NCI-H2196 (cell line): ENCODE data around the gene ROBO1.
"Not testable (repeated sequence)": the region's sequence is repeated elsewhere in the genome, so short reads cannot be mapped to it uniquely, and the experiment has no call there.

Experiments
- DNase-seq: peaks from one replicate; lab custom pipeline; 2025; ENCODE audit not compliant: unreplicated experiment; lab: John Stamatoyannopoulos, UW

The ROBO1 gene

DNA sequence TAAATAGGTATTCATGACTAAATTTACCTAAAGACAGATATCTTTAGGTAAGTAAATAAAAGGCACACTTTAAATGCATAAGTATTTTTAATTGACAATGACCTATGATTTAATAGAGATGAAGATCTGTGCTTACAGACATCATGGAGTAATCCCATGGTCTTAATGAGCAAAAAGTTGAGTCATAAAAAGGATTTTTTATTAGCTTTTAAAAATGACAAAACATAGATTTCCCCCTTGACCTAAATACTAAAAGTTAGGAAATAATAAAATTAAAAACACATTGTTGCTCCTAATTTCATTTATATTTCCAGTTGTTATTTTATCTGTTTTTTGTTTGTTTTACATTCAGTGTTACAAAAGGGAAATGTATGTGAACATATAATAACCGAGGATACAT is 1005.7 kb downstream of the ROBO1 start:
- no peak for DNase-seq

DNA sequence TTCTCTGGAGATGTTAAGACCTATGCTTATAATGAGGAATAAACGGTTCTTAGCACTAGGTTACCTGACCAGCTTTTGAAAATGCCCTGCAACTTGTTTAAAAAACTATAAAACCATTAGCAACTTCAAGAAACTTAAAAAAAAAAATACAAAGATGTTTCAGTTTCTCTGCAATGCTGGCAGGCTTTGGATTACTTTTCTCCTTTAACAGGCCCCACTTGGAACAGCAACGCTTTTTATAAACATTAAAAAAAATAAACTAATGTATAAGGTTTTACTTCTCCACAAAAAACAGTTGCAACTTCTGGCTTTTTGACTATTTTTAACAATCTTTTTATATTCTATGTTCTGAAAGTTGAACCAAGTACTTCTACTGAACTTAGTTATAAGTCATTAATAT is 1006.7 kb downstream of the ROBO1 start:
- no peak for DNase-seq

DNA sequence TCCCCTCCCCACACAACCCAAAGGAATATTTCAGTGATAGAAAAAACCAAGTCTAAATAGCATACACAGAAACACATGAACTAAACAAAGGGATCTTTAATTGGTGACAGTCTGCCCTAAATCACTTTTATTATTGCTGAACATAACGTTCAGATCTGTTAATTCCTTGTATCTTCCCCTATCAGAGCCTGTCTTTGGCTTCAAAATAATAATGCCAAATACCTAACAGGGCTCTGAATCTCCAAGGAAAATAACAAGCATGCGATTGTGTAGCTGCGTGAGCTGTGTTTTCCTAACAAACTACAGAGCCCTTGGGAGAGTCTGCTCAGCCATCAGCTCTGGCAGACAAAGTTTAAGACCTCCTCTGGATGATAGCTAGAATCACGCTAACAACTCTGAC is 1010.1 kb downstream of the ROBO1 start:
- no peak for DNase-seq

DNA sequence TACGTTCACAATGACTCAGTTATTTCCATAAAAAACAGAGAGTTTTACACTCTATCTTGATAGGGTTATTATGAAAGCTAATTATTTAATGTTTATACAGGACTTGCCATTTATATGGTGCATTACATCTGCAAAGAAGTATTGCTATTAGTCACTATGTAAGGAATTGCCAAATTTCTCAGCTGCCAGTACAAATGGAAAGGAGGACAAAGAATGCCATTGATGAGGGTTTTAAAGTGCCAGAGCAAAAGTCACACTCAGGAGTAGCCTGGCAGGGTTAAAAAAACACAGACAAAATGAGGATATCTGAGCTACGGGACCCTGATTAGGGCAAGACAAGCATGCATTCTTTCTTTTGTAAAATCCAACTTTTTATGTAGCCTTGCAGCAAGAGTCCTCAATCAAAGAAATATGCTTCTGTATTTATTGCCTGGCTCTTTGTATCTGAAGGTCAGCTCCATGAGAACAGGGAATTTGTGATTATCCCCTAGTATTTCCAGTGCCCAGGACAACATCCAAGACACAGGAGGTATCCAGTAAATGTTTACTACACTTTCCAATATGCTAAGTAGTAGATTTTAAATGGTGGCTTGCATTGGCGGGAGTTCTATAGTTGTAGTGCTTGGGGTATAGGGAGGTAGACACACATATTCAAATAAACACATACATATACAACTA is 1013.6 kb downstream of the ROBO1 start:
- no peak for DNase-seq

DNA sequence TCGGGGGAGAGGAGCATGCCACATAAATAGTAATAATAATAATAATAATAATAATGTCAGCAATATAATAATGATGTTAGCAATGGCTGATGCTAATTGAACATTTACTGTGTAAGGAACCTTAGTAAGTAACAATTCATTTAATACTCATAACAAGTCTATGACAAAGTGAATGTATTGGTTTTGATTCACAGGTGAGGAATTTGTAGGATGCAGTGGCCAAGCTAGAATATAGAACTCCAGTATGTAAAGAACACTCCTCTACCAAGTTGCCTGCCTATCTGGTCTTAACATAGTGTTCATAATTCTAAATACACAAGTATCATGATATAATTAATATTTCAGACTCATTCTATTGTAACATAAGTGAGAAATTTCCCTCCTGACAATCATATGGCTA is 1016.5 kb downstream of the ROBO1 start:
- no peak for DNase-seq

DNA sequence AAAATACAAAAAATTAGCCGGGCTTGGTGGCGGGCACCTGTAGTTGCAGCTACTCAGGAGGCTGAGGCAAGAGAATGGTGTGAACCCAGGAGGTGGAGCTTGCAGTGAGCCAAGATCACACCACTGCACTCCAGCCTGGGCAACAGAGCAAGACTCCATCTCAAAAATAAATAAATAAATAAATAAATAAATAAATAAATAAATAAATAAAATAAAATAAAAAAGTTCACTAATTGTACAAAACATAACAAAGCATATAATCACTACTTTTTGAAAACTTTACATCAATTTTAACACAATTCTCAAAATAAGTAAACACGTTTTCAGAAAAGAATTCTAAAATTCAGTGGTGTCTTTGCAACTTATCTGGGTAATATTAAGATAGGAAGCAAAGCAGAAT is 1017.5 kb downstream of the ROBO1 start:
- DNase-seq: not testable (repeated sequence)

DNA sequence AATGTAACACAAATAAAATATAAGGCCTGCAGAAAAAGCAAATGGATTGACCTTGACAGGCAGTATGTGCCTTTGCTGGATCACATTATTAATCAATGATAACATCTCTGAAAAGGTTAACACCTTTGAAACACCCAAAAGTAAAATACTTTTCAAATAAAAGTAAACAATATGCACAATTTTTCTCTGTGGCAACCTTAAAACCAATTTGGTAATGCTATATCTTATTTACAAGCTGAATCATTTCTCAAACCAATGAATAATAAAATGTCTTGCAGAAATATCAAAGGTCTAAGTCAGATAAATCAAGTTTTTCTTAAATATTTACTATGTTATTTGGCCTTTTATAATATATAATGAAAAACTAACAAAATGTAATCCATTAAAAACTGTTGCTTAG is 1018.7 kb downstream of the ROBO1 start:
- no peak for DNase-seq

DNA sequence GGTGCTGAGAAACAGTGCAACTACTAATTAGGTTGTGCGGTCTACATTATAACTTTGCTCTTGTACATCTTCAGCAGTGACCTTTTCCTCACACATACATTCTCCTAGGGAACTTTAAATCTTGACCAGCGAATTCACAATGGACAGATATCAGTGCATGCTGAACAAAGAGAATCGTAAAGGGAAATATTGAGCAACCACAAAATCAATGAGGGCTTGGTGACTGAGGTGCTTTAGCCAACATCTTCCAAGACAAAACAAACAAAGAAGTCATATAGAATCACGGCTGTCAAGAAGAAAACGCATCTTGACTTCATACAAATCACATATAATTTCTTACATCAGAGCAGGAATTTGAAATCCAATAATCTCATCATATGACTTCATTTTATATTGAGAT is 1022.0 kb downstream of the ROBO1 start:
- no peak for DNase-seq

DNA sequence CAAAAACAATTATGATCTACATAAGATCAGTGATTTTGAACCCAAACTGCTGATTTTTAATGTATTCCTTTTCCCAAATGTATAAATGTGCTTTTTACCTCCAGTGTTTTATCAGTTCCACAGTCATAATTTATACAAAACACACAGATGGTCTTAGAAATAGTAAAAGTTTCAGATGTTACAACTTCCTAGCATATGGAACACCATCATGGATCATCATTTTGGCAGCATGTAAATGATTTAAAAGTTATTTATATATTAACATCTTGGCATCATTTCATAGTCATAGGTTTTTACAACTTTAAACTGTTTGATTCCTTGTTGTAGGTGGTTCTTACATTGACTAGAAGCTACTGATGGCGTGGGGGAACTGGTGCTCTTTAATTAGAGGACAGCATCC is 1025.3 kb downstream of the ROBO1 start:
- DNase-seq: no peak

DNA sequence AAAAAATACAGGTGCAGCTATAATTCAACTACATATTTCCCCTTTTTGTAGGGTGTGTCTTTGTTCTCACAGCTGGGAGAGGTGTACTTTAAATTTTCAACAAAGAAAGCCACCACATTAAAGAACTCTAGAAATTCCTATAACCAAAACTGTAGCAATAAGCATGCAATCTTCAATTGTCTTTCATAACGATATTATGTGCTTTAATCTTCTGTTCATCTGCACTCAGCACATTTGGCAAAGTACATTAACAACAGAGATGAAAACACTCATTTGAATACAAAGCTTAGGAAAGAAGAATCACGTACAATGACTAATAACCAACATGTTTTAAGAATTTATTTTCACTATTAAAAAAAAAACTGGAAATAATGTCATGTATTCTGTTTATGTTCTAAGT is 1025.8 kb downstream of the ROBO1 start:
- DNase-seq: no peak

DNA sequence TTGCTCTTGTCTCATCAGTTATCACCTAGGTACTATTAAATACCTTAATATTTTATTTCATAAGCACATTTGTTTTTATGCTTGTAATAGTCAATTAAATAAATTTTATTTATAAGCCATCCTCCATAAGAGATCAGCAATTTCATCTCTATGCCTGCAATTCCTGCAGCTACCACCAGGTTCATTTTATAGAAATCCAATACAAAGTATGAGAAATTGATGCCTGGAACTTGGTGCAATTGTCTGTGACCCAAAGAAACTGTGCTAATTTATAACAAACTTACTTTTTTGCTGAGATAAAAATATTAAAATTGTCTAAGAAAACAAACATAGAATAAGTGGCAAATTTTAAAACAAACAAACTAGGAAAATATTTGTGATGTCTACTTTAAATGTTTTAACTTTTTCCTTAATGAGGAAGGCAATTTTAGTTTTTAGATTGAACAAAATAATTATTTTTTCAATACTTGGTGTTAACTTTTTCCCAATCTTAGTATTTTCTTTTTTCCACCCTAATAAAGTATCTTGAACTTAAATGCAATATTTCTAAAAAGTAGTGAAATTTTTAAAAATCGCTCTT is 1026.6 kb downstream of the ROBO1 start:
- DNase-seq: no peak

DNA sequence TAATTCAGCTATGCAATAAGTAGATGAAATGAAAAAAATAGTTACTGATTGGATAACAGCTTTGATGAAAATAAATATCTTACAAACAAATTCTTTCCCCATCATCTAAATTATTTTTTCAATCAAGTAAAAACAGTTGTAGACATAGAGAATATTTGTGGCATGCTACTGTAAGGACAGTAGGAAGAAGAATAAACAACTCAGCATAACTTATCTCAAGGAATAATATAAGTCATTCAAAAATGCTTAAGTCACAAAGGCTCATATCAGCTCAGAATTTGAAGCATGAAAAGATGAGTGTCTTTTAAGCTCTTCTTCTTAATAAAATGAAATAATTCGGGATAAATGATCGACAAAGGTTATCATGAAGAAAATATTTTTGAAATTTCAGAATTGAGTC is 1029.0 kb downstream of the ROBO1 start:
- no peak for DNase-seq

DNA sequence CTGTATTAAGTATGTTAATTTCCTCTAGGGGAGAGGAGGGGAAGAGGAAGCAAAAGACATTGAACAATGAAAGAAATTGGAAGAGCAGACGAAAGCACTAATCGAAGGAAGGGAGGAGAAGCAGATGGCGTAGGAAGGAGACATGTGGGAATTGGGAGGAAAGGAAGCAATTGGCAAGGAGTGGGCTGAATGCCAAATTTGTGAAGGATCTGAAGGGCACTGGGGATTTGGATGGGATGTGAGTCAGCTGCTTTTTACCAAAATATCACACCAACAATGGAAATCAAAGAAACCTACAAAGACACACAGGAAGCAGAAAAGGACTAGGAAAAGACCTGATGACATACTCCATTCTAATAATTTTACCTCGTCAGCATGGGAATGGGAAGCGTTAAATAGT is 1029.8 kb downstream of the ROBO1 start:
- no peak for DNase-seq

DNA sequence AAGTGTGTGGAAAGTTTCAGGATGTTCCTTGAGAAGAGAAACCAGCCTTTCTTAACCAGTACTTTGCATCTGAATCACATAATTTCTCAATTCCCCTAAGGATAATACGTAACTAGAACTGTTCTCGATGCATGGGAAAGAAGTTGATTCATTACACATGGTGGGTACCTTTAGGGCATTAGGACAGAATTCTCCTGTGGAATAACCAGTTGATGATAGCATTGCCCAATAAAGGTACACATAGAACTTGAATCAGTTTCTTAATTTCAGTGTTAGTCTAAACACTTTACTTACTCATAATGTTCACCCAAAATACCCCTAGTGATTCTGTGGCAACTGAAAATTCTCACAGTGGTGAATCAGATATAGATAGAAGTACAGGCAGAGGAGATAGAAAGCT is 1030.9 kb downstream of the ROBO1 start:
- no peak for DNase-seq

DNA sequence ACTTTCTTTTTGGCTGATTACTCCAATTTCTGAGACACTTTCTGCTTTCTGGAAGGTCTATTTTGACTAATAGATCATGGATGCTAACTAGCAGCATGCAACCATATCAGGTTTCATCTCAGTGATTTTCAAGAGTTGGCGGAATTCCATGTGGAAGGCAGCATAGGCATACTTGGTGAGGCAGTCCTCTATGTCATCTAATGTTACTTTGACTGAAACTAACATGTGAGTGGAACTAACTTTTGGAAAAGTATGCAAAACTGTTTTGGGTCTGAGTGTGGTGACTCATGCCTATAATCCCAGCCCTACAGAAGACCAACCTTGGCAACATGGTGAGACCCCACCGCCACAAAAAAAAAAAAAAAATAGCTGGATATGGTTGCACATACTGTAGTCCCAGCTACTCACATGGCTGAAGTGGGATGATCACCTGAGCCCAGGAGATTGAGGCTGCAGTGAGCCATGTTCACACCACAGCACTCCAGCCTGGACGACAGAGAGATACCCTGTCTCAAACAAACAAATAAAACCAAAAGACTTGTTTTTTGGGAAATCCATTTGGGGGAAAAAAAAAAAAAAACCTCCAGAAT is 1033.7 kb downstream of the ROBO1 start:
- DNase-seq: no peak

DNA sequence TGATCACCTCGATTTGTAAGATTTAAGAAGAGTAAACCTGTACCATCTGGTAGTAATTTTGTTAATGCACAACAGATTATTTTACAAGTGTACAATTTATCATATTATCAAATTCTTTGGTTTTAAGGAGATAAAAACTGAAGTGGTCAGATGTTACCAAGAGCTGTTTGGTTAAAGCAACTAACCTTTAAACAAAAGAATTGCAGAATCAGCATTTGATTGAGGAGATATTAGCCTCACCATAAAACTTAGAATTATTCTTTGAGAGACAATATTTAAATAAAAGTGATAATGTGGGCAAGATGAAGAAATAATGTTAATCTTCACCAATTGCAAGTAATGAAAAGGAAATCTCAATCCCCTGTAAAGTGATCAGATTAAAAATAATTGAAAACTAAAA is 1034.9 kb downstream of the ROBO1 start:
- DNase-seq: no peak

DNA sequence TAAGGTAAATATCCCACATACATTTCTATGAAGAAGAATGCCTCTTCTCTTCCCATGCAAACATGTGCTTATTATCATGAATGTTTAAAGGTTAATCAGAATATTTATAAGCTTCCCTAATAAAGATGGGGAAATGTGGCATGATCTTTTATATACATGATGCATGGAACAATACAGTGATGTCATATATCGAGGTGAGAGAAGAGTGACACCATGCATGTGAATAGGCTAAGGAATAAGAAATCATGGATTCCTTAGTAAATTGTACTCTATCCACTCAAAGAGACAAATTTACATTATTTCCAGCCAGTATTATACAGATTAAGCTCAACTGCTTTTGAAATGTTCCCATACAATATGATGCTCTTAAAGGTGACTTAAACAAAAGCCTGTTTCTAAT is 1035.3 kb downstream of the ROBO1 start:
- no peak for DNase-seq

DNA sequence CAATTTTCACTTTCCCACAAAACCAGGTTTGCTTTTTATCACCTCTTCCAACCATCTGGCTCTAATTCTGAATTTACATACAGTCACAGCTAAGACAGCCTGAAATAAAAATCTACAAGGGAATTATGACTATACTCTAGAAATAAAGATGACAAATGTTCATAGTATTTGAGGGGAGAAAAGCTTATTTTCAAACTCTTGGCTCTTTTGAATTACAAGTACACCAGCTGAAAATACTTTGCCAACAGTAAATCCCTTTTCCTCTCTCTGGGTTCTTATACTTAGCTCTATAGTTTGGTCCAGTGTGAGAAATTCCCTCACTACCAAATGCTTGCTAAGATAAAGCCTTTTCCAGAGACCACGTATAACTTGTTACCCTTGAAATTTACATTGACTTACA is 1037.9 kb downstream of the ROBO1 start:
- no peak for DNase-seq

DNA sequence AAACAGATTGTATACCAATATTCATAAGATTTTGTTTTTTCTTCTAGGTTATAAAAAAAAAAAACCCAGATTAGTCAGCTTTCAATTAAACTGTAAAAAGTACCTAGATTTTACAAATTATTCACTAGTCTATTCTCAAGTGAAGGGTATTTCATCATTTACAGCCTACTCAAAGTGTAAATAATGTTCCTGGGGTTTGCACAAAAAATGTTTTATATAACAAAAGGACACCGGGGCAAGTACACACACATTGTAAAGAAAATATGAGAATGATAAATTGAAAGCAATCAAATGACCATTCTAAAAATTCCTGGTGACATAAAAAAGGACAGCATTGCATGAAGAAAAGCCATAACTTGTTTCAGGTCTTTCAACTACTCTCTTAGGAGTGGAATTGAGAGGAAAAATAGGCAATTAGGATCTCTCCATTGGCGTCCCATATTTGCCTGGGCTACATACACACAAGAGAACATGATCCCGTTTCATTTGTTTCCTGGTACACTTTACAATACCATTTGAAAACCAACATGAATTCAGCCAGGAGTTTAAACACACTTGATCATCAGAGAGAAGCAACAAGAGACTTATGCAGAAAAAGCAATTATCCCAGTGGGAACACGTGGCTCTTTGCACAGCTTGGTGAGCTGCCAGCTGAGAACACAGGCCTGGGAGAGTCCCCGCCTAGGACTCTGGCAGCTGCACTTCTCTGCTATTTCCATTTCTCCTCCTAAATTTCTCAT is 1039.2 kb downstream of the ROBO1 start:
- DNase-seq: peak; percentile 54

DNA sequence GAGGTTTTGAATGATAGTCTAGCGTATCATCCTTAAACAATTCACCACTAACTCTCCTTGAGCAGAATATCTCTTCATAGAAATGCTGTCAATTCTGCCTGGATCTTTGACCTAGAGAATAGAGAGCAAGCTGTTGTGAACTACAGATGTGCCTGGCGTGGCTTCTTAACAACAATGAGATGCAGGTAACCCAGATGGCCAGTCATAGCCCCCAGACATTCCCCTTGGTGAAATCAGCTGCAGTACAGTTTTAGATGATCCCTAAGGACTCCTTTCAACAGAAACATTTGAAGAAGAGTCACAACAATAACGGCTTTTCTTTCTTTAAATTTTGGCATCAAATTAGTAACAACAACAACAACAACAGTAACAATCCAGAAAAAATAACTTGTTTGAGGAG is 1041.3 kb downstream of the ROBO1 start:
- DNase-seq: no peak

DNA sequence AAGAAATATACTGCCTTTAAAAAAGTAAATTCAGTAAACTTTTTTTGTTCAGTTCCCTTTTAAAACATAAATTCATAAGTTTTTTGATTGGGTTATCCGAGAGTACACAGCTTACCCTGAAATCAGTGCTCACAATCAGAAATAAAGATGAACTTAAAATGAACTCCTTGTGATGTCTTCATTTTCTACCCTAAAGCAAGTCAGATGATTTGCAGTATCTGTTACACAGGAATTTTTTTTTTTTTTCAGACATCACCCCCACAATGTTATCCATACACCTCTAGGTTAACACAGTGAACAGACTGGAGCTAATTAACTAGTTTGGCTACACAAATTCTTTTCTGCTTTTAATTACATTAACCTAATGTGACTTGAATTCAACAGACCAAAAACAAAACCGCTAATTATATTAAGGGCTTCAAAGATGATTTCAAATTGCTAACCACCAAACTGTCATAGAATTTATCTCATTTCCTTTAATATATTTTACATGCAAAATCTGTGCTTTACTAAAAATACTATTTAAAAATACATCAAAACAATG is 1042.0 kb downstream of the ROBO1 start:
- DNase-seq: no peak

DNA sequence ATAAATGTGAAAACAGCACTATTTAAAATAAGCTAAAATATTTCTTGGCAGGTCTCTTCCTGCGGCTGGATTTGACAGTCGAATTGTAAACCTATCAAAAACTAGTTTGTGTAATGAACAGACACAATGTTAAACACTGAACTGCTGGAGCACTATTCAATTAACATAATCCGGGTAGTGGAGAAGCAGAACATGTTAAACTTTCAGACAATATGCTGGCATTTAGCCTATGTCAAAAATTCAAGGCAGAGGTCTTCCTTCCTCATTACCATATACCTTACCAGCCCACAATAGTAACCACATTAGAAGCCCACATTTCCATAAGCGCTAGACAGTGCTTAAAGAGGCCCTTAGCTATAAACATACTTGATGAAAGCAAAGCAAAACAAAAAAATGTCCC is 1042.9 kb downstream of the ROBO1 start:
- DNase-seq: no peak
